ENCODE results near the gene RNF151. TPM values are rescaled to one million over a fixed set of nuclear protein-coding genes. Genes with fewer than 3 reads are reported as not detected.

Gene RNF151
- total and polyA plus RNA-seq, 2 of the 13 experiments (the other 11 are each of a cell fraction or from before 2014, with no cell fraction given) = not detected

- TF ChIP-seq E2F2 (CRISPR knock-in tag; IDR thresholded peaks at IDR 0.05; ENCODE audit: borderline replicate concordance) (no peak), DDIT3 (CRISPR knock-in tag; IDR thresholded peaks at IDR 0.05) (no peak), KDM4B (CRISPR knock-in tag; IDR thresholded peaks at IDR 0.05) (no peak; the same call in 1 of the 2 replicates), FOSL2 (CRISPR knock-in tag; IDR thresholded peaks at IDR 0.05) (no peak), DZIP1 (CRISPR knock-in tag; IDR thresholded peaks at IDR 0.05) (no peak), HMG20B (CRISPR knock-in tag; conservative IDR thresholded peaks at IDR 0.05) (no peak), EED (CRISPR knock-in tag; IDR thresholded peaks at IDR 0.05) (no peak), NONO (IDR thresholded peaks at IDR 0.05) (no peak), NONO (CRISPR knock-in tag; conservative IDR thresholded peaks at IDR 0.05) (no peak), ATF1 (CRISPR knock-in tag; IDR thresholded peaks at IDR 0.05) (no peak), ELF1 (CRISPR knock-in tag; IDR thresholded peaks at IDR 0.05) (no peak), ARNT (IDR thresholded peaks at IDR 0.05) (no peak), ZNF773 (CRISPR knock-in tag; IDR thresholded peaks at IDR 0.05; ENCODE audit: borderline replicate concordance) (no peak), ZNF503 (CRISPR knock-in tag; IDR thresholded peaks at IDR 0.05) (no peak), ESRRA (CRISPR knock-in tag; IDR thresholded peaks at IDR 0.05; ENCODE audit: low read depth) (no peak), GABPA (IDR thresholded peaks at IDR 0.05; ENCODE audit: low read depth, low read length) (no peak), GABPA (CRISPR knock-in tag; IDR thresholded peaks at IDR 0.05; ENCODE audit: low read depth) (peak; percentile 15; the same call in 1 of the 2 replicates), SIX4 (CRISPR knock-in tag; IDR thresholded peaks at IDR 0.05) (no peak)
Measured at GRCh38 chr16:2015117-2015946, 48.7 kb downstream of the RNF151 start (continued).

All from HepG2 (cell line).